SKM-1 (cell line): ENCODE data around the gene FLOT1.

ENCODE experiments used
- DNase-seq: peaks from one replicate; lab custom pipeline; 2025; ENCODE audit not compliant: unreplicated experiment; lab: John Stamatoyannopoulos, UW

Gene FLOT1

DNA sequence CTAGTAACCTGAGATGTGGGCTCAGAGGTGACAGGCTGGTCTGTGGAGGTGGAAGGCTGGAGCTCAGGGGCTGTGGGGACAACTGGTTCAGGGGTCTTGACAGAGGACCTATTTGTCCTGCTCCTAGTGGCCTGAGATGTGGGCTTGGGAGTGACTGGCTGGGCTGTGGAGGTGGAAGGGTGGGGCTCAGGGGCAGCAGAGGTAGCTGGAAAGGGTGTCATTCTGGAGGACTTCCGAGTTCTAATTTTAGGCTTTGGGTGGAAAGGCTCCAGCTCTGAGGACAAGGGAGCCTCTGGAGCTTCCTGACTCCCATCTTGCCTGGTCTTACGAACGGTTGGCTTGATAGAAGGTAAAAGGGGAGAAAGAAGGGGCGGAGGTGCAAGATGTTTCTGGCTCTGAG is 36.9 kb downstream of the FLOT1 start:
- DNase-seq = no peak

DNA sequence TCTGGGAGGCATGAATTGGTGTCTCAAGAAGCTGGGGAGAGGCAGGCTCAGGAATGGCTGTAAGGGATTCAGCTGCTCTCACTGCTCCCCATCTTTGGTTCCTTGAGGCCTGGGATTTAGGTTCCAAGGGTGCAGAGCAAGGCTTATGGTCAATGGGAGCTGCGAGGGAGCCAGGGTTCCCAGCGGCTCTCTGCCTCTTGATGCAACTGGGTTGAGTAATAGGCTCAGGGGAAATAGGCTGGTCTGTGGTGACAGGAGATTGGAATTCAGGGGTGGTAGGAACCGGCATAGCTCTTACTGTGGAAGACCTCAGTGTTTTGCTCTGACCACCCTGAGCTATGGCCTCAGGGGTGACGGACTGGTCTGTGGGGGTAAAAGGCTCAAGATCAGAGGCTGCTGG is 38.7 kb downstream of the FLOT1 start:
- DNase-seq = no peak

DNA sequence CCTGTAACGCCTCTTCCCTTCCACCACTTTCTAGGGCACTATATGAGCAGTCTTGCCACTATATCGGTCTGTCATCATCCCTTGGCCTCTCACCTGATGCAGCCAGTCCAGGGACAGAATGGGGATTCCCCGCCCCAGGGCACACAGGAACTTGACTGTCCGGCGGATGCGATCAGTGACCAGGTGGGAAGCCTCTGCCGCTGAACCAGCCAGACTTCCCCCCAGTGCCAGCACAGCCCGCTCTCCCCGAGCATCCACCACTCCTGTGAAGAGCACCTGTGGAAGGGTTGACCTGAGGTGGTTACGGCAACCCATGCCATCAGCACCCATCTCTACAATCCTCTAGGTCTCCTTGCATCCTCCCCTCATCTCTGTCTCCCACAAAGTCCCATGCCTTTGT is 39.5 kb downstream of the FLOT1 start:
- no peak for DNase-seq

DNA sequence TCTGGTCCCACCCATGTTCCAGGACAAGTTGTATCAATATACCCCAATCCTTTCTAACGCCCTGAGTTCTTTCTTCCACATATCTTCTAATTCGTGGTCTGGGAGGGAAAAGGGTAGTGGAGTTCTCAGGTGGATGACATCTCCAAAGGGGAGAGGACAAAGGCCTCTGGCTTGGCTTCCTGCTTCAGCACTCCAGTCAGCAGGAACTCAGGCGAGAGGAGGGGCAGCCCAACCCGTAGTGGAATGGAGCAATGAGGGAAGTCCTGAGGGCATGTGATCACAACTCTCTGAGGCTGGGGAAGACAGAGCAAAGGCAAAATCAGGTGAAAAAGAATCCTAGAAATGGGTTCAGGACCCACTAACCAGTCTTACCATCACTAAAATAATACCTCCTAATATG is 42.1 kb downstream of the FLOT1 start:
- DNase-seq = no peak

DNA sequence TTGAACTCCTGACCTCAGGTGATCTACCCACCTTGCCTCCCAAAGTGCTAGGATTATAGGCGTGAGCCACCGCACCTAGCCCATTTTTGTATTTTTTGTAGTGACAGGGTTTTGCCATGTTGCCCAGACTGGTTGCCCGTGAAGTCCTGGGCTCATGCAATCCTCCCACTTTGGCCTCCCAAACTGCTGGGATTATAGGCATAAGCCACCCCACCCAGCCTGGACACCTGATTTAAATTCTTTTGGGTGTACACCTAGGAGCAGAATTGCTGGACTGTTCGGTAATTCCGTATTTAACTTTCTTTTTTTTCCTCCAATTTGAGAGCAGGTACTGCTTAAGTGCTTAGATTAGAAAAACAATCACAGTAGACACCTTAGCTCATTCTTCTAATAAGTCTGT is 46.1 kb downstream of the FLOT1 start:
- no peak for DNase-seq

DNA sequence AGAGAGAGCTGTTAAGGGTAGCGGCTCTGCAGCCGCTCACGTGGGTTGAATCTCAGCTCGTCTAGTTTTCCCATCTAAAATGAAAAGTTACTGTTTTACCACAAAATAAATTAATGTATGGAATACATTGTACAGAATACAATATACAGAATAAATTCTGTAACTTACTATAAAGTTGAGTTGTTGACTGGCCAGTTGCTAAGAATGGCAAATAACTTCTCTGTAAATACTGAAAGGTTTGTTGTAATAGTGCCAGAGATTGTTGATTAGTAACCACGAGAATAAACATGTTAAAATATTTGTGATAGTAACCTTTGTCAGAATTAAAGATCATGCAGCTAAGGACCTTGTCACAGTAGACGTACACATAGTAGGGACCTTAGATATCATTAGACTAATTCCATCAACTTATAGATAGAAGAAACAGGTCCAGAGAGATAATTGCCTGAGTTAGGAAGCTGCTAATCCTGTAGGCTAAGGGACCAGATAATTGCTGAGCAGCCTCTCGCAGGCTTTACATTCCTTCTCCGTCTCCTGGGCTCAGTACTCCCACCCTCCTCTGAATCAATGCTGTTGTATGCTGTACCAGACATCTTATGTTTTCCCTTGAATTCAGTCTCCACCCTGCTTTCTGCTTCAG is 51.2 kb downstream of the FLOT1 start:
- no peak for DNase-seq

DNA sequence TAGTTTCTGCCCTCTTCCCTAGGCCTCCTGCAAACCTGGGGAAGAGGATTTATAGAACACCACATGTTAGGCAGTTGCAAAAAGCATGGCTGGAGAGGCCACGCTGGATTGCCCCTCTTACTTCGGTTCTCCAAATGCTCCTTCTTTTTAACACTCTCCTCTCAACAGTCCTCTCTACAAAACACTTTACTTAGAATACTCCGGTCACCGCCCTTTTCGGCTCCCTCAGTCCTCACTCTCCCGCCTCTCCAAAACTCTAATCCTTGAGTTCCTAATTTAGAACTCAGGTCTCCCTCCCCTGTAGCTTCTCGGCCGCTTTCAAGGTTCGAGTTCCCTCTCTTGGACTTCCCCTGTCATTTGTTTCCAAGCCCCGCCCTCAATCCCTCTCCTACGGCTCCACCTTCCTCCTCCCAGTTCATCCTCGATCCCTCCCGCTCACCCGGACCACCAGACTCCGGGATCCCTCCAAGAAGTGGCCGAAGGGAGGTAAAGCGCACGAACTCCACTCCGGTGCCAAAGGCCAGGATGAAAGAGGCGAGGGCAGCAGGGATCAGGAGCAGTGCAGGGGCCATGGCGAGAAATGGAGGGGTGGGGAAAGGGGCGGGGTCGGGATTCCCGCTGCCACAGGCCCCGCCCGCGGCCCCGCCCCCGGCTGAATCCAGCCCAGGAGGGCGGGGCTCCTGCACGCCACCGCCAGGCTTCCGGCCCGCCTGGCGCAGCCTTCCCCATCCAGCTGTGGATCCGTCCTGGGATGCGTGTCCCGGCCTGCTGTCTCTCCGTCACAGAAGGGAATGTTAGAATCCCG is 51.9 kb downstream of the FLOT1 start, which contains the start of gene NRM:
Gene NRM (minus strand): TSS at position 582 of the 805 bp plus-strand sequence. CDS start 10 bp downstream, at position 572.
- peak; percentile 83 for DNase-seq

DNA sequence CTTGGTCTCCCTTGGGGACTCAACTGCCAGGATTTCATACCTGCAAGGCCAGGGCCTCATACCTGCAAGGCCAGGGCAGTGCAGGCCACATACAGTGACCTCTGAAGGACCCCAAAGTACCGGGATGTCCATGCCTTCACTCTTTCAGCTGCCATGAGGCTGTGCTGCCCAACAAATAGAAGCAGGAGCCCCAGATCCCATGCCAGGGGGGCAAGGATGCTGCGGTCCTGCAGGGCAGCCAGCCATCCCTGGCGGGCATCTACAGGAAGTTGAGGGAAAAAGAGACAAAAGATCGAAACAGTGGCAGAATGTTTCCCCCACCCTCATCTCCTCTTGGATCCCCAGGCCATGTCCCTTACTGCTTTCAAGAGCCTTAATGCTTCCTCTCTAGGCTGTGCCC is 52.5 kb downstream of the FLOT1 start:
- no peak for DNase-seq

DNA sequence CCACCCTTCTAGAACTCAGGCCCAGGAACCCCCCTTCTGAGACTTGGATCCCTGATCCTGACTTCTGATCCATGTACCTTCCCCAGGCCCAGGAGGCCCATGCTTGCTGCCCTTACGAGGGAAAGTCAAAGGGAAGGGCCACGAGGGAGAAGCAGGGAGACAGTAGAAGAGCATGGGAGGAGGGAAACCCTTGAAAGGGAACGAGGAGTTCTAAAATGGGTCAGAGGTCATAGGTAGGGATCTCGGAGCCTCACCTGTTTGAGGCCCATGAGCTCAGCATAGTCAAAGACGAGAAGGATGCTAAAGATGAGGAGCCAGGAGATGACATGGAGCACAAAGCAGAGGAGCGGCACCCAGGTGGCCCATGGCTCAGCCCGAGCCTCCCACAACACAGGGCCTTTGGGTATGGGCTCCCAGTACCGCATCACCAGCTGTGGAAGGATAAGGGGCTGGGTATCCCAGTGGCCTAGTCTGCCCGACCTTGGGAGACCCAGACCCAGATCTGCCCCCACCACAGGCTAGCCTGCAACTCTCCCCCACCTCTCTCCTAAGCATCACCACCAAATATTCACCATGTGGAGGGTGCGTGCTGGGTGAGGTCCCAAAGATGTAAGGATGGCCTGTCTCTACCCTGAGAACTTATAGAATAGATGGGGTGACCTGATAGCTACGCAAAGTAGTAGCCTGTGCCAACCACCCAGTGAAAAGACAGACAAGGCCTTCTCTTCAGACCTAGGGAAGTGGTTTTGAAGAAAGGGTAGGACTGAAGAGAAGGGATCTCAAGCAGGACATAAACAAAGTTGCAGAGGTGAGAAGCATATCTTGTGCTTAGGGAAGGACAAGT is 53.2 kb downstream of the FLOT1 start:
- DNase-seq = no peak

DNA sequence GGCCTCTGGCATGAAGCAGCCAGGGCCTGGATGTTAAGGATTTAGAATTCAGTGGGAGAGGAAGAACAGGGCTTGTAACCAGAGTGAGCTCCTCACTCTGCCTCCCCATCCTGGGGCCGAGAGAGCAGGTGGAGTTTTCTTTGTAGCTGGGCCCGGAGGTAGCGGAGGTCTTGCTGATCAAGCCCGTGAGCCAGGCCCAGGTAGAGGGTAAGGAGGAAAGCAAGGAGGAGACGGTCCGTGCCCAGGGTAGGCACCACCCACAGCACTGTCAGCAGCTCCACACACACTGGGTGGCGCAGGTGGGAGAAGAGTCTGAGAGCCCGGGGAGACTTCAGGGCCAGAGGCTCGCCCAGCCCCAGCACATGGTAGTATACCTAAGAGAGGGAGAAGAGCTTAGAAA is 53.9 kb downstream of the FLOT1 start:
- no peak for DNase-seq

DNA sequence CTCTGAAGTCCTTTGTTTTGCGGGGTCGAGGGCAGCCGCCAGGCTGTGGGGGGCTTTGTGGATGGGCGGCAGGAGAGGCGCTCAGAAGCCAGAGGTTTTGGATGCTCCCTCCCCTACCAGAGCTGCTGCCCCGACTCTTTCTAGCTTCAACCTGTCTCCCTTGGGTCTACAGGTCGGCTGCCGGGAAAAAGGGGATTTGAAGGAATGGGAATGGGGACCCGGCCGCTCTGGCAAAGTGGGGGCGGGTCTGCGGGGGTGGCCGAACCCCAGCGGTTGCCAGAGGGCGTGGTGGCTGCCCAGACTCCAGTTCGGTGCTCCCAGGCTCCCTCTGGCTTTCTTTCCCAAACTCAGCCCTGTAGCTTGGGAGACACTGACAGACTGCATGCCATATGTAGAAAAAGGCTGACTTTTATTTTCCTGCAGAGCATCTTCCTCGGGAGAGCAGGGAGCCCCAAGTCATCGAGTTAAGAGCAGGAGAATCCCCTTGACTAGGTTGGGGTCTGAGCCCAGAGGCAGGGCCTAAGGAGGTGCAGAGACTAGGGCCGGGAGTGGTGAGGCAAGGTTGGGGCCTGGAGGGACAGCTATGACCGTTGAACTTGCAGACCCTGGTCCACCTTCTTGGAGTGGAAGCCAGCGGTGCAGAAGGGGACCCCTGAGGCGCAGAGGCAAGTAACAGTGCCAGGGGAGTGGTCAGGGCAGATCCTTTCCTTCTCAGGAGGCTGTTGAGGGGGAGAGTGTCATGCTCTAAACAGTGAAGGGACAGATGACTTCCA is 54.6 kb downstream of the FLOT1 start:
- DNase-seq = no peak

DNA sequence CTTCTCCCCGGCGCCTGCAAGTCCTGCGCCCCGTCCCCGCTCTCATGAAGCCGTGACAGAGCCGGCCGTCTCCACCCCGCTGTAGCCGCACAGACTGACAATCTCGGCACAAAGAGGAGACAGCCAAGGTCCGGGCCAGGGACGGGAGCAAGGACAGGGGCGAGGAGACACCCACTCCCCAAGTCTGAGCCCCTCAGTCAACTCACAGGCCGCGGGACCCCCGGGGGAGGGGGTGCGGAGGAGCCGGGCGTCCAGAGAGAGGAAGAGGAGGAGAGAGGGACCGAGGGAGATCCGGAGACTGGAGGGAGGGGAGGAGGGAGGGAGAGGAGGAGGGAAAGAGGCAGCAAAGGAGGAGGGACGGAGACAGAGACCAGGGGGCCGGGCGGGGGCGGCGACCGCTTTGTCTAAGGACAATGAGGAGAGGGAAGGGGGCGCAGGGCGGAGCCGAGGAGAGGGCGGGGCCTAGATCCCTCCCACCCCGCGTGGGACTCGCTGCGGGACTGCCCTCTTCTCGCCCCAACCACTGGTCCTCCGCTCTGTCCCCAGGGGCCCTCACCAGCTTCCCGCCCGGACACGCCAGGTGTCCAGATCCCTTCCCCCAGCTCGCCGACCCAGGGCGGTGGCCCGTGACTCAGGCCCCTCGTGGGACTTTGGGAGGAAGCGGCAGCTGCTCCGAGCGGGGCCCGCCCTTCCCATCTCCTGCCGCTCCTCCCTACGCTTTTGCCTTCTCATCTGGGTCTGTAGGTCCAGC is 55.4 kb downstream of the FLOT1 start:
- peak; percentile 80 for DNase-seq

DNA sequence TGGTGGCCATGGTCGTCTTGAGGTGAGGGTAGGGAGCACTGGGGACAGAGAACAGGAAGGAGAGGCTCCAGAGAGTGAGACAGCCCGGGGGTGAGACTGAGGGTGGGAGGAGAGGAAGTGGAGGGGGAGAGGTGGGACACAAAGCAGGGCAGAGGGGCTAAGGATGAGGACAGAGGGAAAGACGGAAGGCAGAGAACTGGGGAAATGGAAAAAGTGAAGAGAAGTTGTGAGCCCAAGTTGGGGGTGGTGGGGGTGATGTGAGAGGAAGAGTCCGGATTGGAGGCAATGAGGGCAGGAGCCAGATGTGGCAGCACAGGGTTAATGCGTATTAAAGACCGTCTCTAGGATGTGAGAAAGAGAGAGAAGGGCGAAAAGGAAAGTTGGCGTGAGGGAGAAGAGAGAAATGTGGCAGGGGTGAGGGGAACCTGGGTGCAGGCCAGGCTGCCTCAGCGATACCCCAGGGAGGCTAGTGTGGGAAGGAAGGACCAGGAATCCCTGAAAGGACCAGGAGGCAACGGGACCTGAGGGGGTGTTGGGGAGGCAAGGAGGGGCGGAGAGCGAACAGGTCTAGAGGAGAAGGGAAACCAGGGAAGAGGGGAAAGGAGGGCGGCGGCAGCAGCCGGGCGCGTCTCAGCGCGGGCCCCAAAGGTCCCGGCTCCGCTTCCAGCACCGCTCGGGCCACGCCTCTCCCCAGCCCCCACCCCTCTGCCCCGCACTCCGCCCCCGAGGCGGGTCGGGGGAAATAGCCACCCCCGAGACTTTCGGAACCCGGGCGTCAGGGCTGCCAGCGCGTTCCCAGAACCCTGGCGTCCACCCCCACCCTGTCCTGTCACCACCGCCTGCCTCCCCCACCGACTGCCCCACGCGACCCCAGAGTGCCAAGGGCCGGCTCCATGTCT is 56.2 kb downstream of the FLOT1 start, which contains the start of gene PPP1R18:
Gene PPP1R18 (minus strand): TSS at position 637 of the 899 bp plus-strand sequence. CDS start 627 bp downstream, at position 10.
- DNase-seq = no peak

DNA sequence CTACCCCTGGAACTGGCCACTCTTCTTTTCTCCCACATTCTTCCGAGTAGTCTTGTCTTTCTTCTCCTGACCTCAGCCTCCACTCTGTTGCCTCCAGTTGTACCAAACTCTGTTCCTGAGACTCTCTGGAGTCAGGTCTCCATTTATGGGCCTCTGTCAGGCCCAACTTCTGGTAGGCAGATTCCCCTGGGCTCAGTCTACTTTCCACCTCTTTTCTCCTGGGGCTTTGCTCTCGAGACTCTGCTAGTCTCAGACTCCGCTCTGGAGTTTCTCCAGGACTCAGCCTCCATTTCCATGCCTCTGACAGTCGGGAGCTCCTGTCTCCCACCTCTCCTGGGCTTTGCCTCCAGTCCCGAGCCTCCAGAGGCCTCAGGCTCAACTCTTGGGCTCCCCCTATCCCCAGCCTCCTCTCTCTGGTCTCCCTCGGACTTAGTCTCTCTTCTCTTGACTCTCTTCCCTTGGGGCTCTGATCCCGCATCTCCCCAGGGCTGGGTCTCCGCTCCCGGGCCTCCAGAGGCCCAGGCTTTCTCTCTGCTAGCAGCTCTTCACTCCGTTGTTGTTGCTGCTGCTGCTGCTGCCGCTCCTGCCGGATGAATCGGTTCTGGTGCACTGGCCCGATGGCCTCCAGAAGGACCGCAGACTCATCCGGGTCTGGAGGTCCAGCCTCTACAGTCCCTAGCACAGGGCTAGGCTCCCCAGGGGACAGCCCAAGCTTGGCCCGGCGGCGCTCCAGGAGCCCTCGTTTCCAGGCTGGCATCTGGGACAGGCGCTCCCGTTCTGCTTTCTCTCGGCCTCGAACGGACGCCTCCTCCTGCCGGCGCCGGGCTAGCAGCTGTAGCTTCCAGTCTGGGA is 57.1 kb downstream of the FLOT1 start:
- no peak for DNase-seq

DNA sequence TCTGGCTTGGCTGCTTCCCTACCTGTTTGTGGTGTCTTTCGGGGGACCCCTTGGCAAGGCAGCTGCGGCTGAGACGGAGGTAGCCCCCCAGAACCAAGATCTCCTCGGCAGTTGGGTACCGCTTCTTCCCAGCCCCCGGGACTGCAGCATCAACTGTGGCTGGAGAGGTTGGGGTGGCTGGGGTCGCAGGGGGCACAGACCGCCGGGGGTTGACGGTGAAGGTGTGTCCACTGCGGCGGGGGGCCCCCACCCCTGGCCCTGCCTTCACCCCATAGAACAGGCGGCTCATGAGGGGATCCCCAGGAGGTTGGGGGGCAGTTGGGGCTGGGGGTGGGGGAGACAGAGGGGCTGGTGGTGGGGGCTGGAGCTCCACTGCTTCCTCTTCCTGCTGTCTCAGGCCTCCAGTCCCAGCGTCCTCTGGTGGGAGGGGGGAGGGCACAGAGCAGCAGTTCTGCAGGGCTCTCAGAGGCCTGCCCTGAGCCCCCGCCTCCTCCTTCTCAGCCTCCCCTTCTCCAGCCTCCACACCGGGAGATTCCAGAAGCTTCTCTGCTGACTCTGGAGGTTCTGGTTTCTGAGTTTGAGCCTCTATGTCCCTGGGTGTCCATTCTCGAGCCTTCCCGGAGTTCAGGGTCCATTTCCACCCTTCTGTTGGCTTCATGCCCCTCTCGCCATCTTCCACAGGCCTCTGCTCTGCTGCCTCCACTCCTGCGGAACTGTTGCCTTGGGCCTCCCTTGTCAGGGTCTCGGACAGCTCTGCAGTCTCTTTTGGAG is 57.9 kb downstream of the FLOT1 start:
- peak; percentile 47 for DNase-seq

DNA sequence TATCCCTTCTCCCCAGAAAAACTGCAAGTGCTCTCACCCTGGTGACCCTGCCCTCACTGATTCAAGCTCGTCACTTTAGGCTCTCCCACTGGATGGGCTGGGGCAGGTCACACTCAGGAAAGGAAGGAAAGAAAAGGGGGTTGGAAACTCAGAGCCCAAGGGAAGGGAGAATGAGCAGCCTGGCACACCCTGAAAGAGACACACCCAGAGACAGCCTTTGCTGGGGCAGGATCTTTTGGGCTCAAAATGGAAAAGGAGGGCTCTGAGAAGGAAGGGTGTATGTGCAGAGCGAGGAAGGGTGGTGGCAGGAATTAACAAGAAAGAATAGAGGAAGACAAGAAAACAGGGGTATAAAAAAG is 58.5 kb downstream of the FLOT1 start:
- DNase-seq = no peak

DNA sequence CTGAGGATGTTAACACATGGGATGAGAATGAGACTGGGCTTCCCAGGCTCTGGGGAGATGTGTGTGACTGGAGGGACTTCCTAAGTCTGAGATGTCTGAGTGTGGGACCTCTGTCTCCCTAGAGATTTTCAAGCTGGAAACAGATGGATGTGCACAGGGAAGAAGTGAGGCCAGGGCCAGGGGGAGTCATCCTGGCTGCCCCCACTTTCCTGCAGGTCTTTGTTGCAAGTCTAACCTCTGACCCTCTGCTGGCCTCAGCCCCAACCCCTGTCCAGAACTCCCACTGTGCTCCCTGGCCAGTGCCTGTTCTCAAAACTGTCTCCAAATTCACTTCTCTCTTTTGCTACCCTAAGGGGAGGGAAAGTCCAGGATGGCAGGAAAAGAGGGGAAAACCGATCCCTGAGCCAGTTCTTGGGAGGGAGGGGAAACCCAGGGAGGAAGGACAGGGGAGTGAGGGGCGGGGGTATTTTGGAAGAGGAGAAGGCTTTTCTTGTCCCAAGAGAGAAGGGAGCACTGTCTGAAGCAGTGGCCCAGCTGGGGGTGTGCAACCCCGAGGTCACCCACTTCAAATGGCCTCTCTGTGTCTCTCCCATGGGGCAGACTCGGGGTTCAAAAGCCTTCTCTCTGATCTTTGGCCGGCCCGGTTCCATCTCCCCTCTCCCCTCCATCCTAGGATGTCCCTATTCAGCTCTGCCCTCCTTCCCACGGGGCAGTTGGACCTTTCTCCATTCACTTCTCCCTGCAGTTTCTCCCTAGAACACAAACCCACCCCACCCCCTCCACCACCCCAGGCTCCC is 59.1 kb downstream of the FLOT1 start:
- no peak for DNase-seq
